Measurements from ENCODE around the gene CDH23.

- TF ChIP-seq GATA3 (IDR thresholded peaks at IDR 0.05; ENCODE audit: borderline replicate concordance) (no peak), CTCF (IDR thresholded peaks at IDR 0.05) (no peak), RFX5 (IDR thresholded peaks at IDR 0.05) (no peak), CEBPB (IDR thresholded peaks at IDR 0.05) (no peak), POLR2A (IDR thresholded peaks at IDR 0.05; ENCODE audit: low read length) (no peak), NR3C1 (IDR thresholded peaks at IDR 0.05) (no peak), JUN (IDR thresholded peaks at IDR 0.05) (no peak), BHLHE40 (IDR thresholded peaks at IDR 0.05; ENCODE audit: low read depth, low read length) (no peak), REST (IDR thresholded peaks at IDR 0.05) (no peak)
Measured at GRCh38 chr10:71632896-71633600, 236.3 kb downstream of the CDH23 start.

Measured in A549 (cell line).